ENCODE results near the gene KCNJ10.
A peak's percentile ranks its signal among the peaks of the same experiment; 100 is the strongest.

The KCNJ10 gene

DNA sequence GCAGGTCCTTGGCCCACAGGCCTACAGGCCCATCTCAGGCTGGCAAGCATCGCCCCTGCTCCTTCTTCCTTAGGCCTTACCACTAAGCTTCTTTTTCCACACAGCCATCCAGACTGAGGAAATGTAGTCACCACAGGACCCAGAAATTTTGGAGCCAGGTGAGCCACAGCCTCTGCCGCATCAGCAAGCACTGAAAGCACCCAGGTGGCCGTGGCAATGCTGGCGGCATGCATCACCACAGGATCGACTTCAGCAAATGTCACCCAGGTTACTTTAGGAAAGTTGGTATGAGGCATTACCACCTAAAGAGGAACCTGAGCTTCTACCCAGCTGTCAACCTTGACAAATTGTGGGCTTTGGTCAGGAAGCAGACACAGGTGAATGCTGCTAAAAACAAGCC is 49.8 kb downstream of the KCNJ10 start:
- DNase-seq: no peak

DNA sequence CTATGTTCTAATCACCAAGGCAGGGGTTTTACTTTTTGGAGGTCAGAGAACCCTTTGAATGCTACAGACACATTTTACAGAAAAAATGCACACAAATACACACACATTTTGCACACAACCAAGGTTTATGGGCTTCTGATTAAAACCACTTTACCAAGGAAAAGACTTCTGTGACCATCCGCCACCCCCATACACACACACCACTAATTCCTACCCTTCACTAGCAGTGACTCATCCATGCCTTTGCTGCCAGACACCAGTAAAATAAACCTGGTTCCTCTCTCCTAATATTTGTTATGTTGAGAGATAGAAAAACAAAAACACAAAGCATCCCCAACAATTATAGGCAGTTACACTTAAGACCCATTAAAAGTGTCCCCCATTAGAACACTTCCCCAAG is 51.1 kb downstream of the KCNJ10 start:
- DNase-seq: peak; percentile 24

DNA sequence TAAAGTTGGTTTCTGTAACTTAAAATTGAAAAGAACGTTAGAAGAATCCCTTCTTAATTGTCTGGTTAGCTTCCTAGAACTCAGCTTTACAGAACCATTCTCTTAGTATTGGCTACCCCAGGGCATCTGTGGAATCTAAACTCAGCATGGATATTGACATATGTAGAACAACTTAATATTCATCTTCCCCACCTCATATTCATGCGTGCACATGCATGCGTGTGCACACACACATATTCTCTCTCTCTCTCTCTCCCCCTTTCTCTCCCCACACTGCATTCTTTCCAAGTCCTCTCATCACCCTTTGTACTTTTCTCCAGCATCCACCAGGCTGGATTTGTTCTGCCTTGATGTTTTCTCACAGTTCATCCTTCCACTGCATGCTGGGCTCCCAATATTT is 51.6 kb downstream of the KCNJ10 start:
- DNase-seq: no peak

GRCh38 chr1:160017592-160017991 is 52.4 kb downstream of the KCNJ10 start:
- no peak for DNase-seq

- no peak for DNase-seq
These were observed 58.2 kb downstream of the KCNJ10 start for GRCh38 chr1:160011781-160012180.

GRCh38 chr1:160009801-160010200 is 60.2 kb downstream of the KCNJ10 start:
- DNase-seq: no peak

GRCh38 chr1:160009081-160009480 is 60.9 kb downstream of the KCNJ10 start:
- no peak for DNase-seq

- peak; percentile 37 for DNase-seq
These were observed 62.3 kb downstream of the KCNJ10 start for GRCh38 chr1:160007577-160008200.

- DNase-seq: peak; percentile 81
These were observed 63.5 kb downstream of the KCNJ10 start for GRCh38 chr1:160006312-160006940.

DNA sequence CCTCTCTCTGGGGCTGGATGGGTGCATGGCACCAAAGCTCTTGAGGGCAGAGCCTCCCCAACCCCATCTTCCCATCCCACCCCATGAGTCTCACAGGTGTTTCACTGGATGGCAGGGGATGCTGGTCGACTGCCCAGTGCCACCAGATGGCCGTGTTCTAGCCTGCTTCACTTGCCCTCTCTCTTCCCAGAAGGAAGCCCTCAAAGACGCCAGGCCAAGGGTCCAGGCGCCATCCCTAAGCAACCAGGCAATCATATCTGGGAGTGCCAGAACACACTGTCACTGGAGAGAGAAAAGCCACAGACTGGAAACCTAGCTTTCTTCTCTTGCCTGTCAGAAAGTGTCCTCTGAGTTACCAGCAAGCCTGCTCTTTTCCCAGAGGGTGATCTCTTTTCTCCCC is 64.9 kb downstream of the KCNJ10 start:
- DNase-seq: no peak

- DNase-seq: no peak
These were observed 65.5 kb downstream of the KCNJ10 start for GRCh38 chr1:160004425-160004824.

- no peak for DNase-seq
These were observed 66.0 kb downstream of the KCNJ10 start for GRCh38 chr1:160004001-160004400.

DNA sequence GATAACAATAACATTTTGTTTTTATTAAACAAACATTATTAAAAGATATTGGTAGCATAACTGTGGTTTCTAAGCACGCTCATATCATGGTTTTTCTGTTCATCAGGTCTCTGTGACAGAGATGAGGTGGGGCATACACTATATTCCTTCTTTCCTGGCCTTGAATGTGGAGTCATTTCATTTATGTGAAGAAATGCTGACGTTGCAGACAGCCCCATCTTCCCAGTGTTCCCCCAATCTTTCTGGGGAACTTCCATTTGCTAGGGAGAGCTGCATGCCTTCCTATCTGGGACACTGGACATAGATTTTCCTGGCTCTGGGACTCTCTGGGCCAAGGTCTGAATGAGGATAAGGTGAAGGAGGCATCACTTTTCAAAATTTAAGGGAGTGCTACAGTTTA is 68.5 kb downstream of the KCNJ10 start:
- DNase-seq: no peak

GRCh38 chr1:159999204-159999603 is 70.8 kb downstream of the KCNJ10 start:
- DNase-seq: no peak

DNA sequence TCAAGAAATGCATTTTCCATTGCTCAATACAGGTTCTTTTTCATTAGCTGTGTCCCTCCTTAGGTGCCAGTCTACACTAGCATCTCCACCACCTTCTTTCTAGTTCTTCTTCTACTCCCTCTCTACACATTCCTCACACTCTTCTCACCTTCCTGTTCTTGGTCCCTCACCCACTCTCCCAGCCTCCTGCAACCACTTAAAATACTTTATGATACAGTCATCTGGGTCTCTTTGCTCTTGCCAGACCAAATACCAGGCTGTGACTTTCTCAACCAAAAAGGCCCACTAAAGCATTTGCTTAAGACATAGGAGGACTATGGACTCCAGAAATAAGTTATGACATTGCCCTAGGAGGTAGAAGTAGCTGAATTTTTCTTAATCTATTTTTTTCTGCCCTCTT is 73.3 kb downstream of the KCNJ10 start:
- no peak for DNase-seq

DNA sequence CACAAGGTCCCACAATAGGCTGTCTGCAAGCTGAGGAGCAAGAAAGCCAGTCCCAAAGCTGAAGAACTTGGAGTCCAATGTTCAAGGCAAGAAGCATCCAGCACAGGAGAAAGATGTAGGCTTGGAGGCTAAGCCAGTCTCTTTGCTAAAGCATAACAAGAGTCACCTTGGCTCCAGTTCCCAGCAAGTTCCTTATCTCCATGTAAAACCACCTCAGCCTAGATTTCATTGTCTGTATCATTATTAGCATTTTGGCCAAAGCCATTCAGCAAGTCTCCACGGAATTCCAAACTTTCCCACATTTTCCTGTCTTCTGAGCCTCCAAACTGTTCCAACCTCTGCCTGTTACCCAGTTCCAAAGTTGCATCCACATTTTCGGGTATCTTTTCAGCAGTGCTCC is 75.1 kb downstream of the KCNJ10 start:
- no peak for DNase-seq

GRCh38 chr1:159993911-159994310 is 76.0 kb downstream of the KCNJ10 start:
- DNase-seq: no peak

DNA sequence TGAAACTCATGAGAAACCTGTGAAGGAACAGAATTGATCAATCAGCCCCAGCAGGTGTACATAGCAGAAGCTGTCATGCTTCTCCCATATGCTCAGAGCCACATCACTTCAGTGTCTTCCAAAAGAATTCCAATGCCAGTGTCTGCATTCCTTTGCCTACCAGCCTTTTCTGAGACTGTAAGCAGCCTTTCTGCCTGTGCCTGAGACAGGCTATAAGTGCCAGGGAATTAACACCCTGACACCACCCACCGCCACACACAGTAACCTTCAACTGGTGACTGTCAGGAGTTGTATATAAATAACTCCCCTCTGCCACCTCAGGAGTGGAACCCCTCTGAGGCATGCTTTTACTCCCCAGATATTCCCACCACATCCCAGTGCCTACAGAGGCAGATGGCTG is 77.8 kb downstream of the KCNJ10 start:
- no peak for DNase-seq

GRCh38 chr1:159991513-159991912 is 78.4 kb downstream of the KCNJ10 start:
- peak; percentile 34 for DNase-seq

DNA sequence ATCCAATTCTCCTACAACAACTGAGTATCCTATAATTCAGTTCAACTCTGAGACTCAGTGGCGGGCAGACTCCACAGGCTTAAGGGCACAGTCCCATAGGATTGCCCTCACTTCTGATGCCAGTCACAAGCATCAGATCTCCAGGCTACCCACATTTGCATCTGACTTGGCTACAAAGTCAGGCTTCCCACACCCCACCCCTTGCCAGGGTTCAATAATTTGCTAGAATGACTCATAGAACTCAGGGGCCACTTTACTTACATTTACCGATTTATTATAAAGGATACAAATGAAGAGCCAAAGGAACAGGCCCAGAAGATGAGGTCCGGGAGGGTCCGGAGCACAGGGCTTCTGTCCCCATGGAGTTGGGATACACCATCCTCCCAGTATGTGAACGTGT is 80.0 kb downstream of the KCNJ10 start:
- DNase-seq: no peak

DNA sequence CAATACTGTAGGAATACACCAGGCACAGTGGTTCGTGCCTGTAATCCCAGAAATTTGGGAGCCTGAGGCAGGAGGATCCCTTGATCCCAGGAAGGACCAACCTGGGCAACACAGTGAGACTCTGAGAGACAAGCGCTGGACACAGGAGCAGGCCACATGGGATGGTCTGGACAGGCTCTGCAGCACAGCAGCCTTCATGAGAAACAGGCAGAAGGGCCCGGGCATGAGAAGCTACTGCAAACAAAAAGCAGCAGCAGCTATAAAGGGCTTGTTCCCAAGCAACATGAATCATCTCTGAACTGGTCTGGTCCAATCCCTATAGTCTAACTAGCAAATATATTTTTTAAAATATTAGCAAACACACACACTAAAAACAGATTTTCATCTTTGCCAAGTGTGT is 80.4 kb downstream of the KCNJ10 start:
- DNase-seq: no peak

GRCh38 chr1:159988006-159988405 is 82.0 kb downstream of the KCNJ10 start:
- no peak for DNase-seq

DNA sequence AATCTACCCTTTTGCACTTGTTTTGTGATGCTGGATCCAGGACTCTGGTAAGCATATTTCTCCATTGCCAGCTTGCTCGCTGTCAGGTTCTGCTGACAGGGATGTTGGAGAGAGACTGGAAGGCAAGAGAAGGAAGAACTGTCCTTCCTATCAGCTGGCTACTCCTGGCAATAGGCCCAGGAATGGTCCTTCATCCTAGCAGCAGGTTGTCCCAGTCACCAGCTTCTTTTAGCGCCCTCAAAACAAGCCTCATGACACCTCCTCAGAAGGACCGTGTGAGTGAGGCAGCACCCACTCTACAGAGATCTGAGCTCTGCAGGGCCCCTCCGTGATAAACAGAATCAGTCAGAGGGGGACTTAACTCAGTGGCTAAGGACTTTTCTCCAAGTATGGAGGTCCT is 82.8 kb downstream of the KCNJ10 start:
- no peak for DNase-seq

GRCh38 chr1:159986531-159986930 is 83.4 kb downstream of the KCNJ10 start:
- DNase-seq: no peak

- no peak for DNase-seq
These were observed 83.9 kb downstream of the KCNJ10 start for GRCh38 chr1:159986093-159986492.
